ENCODE results near the gene ABHD17C.
"Not testable (repeated sequence)": the region's sequence is repeated elsewhere in the genome, so short reads cannot be mapped to it uniquely, and the experiment has no call there.

The ABHD17C gene

GRCh38 chr15:80732818-80733217 lies 37.7 kb downstream of the ABHD17C start:
- no peak for DNase-seq

DNA sequence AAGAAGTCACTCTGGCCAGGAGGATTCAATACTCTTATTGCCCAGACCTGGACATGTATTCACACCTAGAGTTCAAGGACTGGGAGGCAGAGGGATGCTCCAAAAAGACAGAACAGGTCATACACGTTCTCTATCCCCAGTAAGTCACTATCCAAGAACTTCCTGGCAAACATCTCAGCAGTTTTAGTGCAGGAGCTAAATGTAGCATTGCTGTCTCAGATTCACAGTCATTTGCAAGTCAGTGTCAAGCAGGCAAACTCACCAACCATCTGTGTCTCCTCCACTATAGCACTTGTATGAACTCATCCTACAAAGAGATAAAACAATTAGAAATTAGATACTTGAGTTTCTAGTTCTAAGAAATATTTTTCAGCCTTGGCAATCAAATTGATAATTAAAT lies 38.4 kb downstream of the ABHD17C start:
- DNase-seq: no peak

GRCh38 chr15:80735344-80735743 lies 40.2 kb downstream of the ABHD17C start:
- no peak for DNase-seq

DNA sequence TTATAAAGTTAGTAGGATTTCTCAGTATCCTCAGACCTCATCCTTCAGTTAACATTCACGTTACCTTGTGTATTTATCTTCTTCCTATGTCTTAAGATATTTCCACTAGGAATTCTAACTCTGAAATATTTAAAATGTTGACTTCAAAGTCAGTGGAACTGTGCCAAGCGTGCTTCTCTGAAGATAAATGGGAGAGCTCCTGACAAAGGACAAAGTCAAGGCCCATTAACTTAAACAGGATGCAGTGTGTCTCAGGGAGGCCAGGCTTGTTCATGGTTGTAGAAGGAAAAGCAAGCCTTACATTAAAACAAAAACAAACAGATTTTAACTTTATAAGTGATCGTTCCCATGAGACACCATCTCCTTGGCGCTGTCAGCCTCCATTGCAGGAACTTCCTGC lies 41.5 kb downstream of the ABHD17C start:
- no peak for DNase-seq

GRCh38 chr15:80739919-80740318 lies 44.8 kb downstream of the ABHD17C start:
- no peak for DNase-seq

DNA sequence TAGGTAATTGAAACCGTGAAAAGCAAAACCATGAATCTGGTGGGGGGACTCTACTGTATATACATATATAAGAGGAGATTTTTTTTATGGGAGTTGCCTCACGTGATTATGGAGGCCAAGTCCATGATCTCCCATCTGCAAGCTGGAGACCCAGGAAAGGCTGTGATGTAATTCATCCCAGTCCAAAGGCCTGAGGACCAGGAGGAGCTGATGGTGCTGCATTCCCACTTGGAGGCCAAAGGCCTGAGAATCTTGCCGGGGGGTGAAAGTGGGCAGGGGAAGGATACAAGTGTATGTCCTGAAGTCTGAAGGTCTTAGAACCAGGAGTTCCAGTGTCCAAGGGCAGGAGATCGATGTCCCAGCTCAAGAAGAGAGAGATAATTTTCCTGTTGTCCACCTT lies 47.0 kb downstream of the ABHD17C start:
- DNase-seq: no peak

DNA sequence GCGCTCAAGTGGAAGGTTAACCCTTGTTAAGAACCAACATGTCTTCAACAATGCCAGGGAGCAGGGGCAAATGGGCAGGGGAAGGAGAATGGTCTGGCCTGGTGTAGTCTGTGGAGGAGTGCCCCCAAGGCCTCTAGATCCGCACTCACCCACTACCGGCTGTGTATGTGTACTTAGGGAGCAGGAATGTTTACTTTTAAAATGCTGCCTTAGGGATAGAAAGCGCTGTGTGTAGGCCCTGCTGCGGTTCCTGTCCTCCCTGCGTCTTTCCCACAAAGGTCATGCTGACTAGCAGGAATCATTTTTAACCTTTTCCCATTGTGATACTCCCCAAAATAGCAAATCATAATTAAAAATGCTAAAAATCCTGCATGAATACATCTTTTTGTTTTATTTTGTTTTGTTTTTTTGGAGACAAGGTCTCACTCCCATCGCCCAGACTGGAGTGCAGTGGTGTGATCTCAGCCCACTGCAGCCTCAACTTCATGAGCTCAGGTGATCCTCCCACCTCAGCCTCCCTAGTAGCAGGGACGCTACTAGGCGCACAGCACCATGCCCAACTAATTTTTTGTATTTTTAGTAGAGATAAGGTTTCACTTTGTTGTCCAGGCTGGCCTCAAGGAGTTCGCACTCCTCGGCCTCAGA lies 48.2 kb downstream of the ABHD17C start:
- DNase-seq: no peak

DNA sequence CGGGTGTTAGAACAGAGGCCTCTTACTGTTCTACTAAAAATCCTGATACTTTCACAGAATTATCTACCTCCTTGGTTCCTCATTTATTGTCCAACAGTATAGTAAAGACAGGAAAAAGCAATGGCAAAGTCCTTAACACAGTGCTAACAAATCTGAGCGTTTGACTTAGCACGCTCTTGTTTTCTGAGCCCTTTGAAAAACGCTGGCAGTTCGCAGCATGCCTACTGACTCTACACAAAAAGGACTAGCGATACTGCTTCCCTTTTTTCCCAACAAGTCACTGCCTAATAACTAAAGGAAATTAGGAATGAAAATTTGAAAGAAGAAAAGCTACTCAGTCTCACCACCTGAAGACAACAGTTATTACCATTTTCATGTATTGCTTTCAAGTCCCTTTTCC lies 49.3 kb downstream of the ABHD17C start:
- no peak for DNase-seq

DNA sequence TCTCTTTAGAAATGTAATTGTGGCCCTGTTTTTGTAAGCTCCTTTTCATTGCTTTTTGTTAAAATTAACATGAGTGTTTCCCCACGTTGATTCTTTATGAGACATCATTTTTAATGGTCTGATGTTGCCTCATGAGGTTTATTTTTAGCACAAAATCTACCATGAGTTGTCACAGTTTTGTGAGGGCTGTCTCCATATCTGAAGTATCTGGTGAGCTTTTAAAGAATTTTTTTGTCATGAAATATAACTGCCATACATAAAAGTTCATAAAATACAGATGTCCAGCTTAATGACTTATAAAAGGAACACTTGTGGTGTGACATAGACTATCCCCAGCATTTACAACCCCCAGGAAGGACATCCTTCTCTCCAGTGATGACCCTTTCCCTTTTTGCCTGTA lies 49.7 kb downstream of the ABHD17C start:
- no peak for DNase-seq

GRCh38 chr15:80745888-80746287 lies 50.8 kb downstream of the ABHD17C start:
- DNase-seq: no peak

DNA sequence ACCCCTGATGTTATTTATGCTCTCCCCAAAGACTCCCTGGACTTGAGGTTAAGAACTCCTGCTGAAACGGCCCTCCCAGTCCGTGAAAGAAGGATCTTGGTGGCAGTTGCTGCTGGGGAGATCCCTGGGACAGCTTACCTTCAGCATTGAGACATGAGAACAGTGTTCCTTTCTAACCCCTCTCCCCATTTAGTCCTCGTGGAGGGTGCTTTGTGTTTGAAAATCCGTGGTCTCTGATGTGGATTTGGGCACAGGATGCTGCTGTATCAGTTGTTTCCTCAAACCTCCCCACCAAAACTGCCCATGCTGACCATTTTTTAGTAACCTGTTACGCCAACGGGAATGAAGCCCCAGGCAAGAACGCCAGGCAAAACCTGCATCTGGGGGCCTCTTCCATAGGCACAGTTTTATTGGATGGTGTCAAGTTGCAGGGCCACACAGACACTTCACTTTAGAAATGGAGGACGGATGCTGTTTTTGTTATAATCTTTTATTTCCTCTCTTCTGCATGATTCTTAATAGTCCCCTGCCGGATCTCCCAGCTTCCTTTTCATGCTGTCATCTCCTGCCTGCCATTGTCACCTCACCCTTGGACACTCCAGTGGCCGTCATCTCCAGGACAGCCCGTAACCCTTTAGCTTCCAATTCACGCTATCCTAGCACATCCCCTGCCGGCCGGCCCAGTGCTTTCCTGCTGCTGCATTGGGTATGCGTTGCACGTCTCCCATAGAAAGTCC lies 52.4 kb downstream of the ABHD17C start:
- DNase-seq: no peak

DNA sequence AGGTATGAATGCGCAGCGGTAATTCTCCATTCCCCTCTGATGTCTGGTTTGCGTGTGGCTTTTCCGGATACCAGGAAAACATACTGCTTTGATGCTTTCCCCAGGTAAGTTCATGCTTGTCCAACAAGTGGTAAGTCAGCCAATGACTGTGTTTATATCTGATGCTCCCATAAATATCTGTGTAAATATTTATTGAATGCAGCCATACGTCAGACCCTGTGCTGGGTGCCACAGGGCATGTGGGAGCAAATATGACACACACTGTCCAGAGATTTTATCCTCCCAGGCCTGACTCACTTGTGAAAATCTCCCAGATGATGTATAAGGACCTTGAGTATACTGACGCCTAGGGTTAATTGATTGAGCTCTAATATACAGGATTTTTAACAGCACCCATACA lies 54.5 kb downstream of the ABHD17C start:
- no peak for DNase-seq

GRCh38 chr15:80750575-80750974 lies 55.5 kb downstream of the ABHD17C start:
- DNase-seq: no peak

DNA sequence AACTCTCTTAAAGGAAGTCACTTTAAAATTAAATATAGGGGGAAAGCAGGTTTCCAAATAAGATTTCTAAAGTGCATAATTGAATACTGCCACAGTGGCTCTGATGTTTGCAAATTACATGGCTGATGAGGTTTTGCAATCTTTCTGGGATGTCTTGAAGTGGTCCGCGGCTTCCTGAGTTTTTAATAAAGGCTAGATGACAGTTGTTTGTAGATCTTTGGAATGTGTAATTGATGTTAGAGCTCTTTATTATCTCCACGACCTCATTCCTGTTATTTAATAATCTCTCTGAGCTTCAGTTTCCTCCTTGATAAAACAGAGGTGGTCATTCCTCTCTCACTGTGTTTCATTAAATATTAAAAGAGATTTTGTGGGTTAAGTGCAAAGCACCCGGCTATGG lies 57.1 kb downstream of the ABHD17C start:
- DNase-seq: no peak

- DNase-seq: no peak
Observed at GRCh38 chr15:80753161-80753560, 58.1 kb downstream of the ABHD17C start.

DNA sequence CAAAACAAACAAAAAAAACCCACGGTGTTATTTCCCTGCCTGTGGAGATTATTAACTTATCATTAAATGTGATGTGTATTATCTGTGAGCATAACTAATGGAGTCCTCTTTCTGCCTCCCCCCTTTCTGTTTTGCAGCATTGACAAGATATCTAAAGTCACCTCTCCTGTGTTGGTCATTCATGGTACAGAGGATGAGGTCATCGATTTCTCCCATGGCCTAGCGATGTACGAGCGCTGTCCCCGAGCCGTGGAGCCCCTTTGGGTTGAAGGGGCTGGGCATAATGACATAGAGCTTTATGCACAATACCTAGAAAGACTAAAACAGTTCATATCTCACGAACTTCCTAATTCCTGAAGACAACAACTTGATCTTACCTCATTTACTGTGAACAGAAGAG lies 58.9 kb downstream of the ABHD17C start:
- no peak for DNase-seq

DNA sequence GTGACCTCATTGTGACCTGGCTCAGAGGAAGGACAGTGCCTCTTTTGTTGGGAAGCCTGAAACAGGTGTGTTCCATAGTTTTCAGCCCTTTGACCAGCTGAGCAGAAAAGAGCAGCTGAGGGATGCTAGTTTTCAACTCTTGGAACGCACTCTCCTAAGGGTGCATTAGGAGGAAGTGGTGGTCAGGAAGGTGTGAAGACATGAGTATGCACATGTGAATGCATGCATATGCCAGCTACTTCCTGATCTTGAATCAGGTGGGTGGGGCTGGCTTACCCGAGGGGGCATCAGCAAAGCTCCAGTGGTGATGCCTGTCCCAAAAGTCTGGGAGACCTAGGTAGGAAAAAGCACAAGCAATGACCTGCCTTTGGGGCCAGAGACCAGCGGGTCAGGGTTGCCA lies 60.8 kb downstream of the ABHD17C start:
- DNase-seq: no peak

GRCh38 chr15:80758130-80758745 lies 63.1 kb downstream of the ABHD17C start:
- no peak for DNase-seq

DNA sequence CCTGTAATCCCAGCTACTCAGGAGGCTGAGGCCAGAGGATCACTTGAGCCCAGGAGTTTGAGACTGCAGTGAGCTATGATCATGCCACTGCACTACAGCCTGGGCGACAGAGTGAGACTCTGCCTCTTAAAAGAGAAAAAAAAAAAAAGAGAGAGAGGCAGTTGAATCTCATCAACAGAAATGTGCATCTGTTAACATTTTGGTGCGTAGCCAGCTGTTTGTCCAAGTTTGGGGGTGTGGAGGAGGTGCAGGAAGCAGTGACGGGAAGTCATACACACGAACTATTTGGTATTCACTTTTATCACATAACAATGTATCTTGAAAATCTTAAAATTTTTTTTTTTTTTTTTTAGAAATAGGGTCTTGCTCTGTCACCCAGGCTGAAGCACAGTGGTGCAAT lies 65.8 kb downstream of the ABHD17C start:
- no peak for DNase-seq

- DNase-seq: no peak
Observed at GRCh38 chr15:80761754-80762153, 66.6 kb downstream of the ABHD17C start.

- DNase-seq: not testable (repeated sequence)
Observed at GRCh38 chr15:80763235-80763634, 68.1 kb downstream of the ABHD17C start.

- no peak for DNase-seq
Observed at GRCh38 chr15:80764535-80764934, 69.4 kb downstream of the ABHD17C start.

- no peak for DNase-seq
Observed at GRCh38 chr15:80766275-80766674, 71.2 kb downstream of the ABHD17C start.

DNA sequence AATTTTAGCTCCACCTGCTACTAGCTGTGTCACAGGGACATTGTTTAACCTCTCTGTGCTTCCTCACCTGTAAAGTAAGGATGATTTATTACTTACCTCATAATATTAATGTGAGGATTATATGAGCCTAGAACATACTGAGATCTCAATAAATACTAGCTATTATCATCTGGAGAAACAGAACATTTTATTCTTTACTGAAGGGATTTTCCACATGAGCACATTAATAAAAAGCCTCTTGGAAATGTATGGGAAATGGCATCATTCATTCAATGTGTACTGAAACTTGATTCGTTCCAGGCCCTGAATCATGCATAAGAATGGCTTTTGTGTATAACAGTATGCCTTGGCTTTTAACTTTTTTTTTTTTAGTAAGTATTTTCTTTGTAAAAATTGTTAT lies 73.0 kb downstream of the ABHD17C start:
- no peak for DNase-seq

Data from SHP77 treated with DMSO at 0.1 percent for 48 hours (cell line).